GM19328 (cell line): ENCODE data around the gene IFNL1.
"Not testable (repeated sequence)": the region's sequence is repeated elsewhere in the genome, so short reads cannot be mapped to it uniquely, and the experiment has no call there.

ENCODE experiments used
- ATAC-seq: cut with Tn5 transposase; IDR thresholded peaks from one replicate; pipeline ENCODE4 v1.9.1; 2021; ENCODE audit warnings: mild to moderate bottlenecking, moderate library complexity; ENCODE audit not compliant: unreplicated experiment

The IFNL1 gene

DNA sequence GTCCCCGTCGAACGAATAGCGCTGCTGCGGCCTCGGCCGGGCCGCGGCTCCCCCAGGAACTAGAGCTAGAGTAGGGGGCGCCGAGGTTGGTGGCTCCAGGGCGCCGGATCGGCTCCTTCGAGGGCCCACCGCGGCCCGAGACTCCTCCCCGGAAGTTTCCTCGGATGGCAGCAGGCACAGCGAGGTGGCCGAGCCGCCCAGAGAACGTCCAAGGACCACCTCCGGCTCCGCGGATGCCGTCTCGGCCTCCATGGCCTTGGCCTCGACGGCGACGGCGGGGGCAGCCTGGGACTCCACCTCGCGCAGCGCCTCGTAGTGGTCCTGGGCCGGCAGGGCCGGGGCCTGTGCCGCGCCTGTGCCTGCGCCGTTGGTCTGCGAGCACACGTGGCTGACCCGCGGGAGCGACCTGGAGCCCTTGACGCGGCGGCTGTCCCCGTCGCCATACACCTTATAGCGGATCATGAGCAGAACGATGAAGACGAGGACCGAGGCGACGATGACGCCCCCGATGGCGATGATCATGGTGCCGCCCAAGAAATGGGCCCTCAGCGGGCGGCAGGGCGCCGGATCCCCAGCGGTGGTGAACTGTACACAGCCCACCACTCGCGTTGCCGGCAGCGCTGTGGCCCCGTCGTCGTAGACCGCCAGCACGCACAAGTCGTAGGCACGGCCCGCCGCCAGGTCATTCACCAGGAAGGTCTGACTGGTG, 11.8 kb downstream of the IFNL1 start:
- ATAC-seq = no peak

- ATAC-seq = no peak
These were observed 12.5 kb downstream of the IFNL1 start for GRCh38 chr19:39308531-39309304.

DNA sequence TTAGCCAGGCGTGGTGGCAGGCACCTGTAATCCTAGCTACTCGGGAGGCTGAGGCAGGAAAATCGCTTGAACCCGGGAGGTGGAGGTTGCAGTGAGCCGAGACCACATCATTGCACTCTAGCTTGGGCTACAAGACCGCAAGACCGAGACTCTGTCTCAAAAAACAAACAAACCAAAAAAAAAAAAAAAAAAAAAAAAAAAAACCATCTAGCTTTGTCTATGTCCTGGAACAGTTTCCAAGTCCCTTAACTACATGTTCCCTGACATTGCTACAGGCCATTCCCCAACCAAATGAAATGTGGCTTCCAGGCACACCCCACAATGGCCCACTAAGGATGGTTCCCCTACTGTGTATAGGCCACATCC, 13.1 kb downstream of the IFNL1 start:
- ATAC-seq = not testable (repeated sequence)

- no peak for ATAC-seq
These were observed 14.5 kb downstream of the IFNL1 start for GRCh38 chr19:39310558-39311311.

GRCh38 chr19:39314016-39314728, 18.0 kb downstream of the IFNL1 start:
- ATAC-seq = no peak

DNA sequence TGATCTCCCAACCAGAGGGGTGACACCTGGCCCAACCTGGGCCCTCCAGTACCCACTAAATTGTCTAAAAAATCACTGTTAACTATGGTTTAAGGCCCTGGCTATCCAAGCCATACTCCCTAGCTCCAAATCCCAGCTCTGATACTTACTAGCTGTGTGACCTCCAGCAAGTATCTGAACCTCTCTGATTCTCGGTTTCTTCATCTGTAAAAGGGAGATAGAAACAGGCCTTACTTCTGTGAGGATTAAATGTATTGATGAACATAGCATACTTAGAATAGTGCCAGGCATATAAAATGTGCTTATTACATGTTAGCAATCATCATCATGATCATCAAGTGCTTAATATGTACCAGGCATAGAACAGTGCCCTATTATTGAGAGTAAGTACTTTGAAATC, 19.7 kb downstream of the IFNL1 start:
- no peak for ATAC-seq

DNA sequence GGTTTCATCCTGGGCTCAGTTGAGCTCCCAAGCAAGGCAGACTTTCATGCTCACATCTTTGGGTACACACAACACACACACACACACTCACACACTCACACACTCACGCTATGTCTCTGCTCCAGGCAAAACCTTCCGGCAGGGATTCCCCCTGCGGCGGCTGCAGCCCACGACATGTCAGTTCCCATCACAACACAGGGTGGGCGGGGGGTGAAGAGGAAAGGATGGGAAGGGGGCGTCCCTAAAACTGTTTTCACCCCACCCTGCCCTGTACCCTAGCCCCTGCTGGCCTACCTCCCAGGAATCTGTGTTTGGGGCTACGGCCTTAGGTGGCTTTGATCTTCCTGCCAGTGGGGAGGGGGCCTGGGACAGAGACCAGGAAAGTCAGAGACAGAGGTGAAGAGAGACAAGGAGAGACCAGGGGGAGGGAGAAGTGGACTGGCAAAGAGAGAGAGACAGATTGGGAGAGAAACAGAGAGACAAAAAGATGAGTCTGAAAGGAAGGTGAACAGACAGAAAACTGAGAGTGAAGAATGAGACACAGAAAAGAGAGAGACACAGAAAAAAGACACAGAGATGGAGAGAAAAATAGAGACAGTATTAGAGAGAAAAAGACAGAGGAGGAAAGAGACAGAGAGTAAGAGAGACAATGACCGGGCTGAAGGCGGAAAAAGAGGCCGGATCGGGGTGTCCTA, 20.6 kb downstream of the IFNL1 start:
- ATAC-seq = no peak

GRCh38 chr19:39317476-39317875, 21.3 kb downstream of the IFNL1 start:
- ATAC-seq = no peak

DNA sequence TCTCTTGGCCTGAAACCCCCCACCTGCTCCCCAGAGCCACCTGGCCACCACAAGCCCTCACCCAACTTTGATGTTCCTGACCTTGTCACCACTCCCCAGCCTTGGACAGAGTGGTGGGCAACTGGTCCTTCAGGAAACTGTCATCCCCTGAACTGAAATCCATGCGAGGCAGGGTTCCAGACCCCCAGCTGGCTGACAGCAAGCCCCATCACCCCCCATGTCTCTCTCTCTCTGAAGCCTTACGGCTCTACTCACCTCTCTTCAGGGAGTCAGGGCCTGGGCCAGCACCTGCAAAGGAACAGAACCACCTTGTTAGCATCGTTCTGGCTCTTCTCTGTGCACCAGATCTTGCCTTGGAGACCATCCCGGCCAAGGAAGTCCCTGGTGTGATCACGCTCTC, 21.9 kb downstream of the IFNL1 start:
- ATAC-seq = no peak

GRCh38 chr19:39318690-39319089, 22.5 kb downstream of the IFNL1 start:
- ATAC-seq = no peak

GRCh38 chr19:39319098-39319891, 23.1 kb downstream of the IFNL1 start:
- no peak for ATAC-seq

GRCh38 chr19:39319892-39320248, 23.7 kb downstream of the IFNL1 start:
- no peak for ATAC-seq

DNA sequence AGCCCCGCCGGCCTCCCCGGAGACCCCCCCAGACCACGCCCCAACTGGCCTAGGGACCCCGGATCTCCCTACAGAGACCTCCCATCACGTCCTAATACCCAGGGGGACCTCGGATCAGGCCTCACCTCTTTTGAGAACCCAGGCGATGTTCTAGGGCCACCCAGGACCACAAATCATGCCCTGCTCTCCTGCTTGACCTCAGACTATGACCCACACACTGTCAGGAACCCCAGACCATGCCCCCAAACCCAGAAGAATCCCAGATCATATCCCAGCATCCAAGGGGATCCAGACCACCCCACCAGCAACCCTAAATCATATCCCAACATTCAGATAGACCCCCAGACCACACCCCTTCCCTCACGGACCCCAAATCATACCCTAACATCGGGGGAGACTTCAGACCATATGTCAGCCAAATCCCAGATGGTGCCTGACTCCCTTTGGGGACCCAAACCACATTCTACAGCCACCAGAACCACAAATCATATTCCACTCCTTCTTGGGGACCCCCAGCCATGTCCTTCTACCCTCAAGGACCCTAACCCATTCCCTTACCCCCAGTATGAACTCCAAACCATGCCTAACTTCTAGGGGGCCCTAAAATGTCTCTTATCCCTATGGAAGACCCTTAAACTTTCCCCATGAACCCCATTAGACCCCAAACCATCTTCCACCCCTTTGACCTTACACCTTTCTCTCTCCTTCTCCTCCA, 25.1 kb downstream of the IFNL1 start:
- ATAC-seq = no peak

GRCh38 chr19:39321832-39322176, 25.6 kb downstream of the IFNL1 start:
- ATAC-seq = no peak

DNA sequence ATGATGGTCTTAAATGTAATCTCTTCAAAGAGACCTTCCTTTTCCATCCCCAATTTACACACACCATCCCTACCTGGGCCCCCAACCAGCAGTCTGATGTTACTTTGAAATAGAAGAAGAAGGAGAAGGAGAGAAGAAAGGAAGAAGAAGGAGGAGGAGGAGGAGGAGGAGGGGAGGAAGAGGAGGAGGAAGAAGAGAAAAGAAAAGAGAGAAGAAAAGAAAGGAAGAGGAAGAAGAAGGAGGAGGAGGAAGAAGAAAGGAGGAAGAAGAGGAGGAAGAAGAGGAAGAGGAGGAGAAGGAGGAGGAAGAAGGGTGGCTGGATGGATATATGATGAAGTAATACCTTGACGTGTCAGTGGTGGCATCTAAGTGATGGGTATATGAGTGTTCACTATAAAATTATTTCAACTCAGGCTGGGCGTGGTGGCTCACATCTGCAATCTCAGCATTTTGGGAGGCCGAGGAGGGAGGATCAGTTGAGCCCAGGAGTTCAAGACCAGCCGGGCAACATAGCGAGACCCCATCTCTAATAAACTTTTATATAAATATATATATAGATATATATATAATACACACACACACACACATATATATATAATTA, 28.1 kb downstream of the IFNL1 start:
- ATAC-seq = no peak

GRCh38 chr19:39325778-39326665, 29.8 kb downstream of the IFNL1 start:
- no peak for ATAC-seq

- no peak for ATAC-seq
These were observed 31.3 kb downstream of the IFNL1 start for GRCh38 chr19:39327363-39328045.
